Measurements from ENCODE around the gene NINJ1. TPM values are rescaled to one million over a fixed set of nuclear protein-coding genes. Genes with fewer than 3 reads are reported as not detected.
A peak's percentile ranks its signal among the peaks of the same experiment; 100 is the strongest.

The NINJ1 gene
- total and polyA plus RNA-seq, 2 of the 13 experiments (the other 11 are each of a cell fraction or from before 2014, with no cell fraction given) = 81.2 to 92.1 TPM

DNA sequence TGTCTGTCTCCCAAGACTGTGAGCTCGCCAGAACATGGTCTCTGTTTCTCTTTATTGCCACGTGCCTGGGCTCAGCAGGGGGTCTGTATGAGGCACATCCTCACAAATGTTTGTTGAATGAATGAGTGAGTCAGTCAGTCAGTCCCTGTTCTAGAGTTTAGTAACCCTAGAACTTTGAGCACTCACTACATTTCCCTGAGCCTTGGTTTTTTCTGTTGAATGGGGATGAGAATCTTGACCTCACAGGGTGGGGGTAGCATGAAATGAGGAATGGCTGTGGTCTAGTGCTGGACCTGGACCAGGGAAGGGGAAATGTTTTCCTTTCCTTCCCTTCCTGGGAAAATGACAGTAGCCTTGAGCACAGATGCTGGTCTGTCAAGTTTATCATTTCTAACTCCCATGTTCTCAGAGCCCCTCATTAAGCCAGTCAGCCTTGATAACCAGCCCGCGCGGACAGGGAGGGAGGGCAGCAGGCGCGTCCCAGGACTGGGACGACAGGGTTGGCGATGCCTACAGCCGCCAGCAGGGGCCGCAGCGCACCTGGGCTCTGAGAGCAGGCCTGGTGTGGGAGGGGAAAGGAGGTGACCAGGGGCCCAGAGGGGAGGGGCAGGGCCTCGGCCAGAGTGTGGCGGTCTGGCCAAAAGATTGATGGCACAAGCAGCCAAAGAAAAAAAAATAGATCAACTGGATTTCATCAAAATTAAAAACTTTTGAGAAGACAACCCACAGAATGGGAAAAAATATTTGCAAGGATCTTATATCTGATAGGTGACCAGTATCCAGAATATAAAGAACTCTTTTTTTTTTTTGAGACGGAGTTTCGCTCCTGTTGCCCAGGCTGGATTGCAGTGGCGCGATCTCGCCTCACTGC, 25.8 kb upstream of the NINJ1 start (continued):
- no peak for TF ChIP-seq RBM39 (IDR thresholded peaks at IDR 0.05; ENCODE audit: low read depth, low read length, poor library complexity, severe bottlenecking)
- TF ChIP-seq, protein P1, sequence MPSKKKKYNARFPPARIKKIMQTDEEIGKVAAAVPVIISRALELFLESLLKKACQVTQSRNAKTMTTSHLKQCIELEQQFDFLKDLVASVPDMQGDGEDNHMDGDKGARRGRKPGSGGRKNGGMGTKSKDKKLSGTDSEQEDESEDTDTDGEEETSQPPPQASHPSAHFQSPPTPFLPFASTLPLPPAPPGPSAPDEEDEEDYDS (CRISPR knock-in tag; IDR thresholded peaks at IDR 0.05) = 0 out of 2 replicates have a peak, but pooled peaks have one; percentile 19
- peak; percentile 100 for TF ChIP-seq STAG1 (CRISPR knock-in tag; IDR thresholded peaks at IDR 0.05)
- TF ChIP-seq, protein P2, sequence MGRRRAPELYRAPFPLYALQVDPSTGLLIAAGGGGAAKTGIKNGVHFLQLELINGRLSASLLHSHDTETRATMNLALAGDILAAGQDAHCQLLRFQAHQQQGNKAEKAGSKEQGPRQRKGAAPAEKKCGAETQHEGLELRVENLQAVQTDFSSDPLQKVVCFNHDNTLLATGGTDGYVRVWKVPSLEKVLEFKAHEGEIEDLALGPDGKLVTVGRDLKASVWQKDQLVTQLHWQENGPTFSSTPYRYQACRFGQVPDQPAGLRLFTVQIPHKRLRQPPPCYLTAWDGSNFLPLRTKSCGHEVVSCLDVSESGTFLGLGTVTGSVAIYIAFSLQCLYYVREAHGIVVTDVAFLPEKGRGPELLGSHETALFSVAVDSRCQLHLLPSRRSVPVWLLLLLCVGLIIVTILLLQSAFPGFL (CRISPR knock-in tag; IDR thresholded peaks at IDR 0.05) = no peak
- TF ChIP-seq ZNF546 (CRISPR knock-in tag; conservative IDR thresholded peaks at IDR 0.05) = no peak
- TF ChIP-seq ZNF629 (CRISPR knock-in tag; conservative IDR thresholded peaks at IDR 0.05) = no peak
- peak; percentile 64 for TF ChIP-seq SAP130 (CRISPR knock-in tag; IDR thresholded peaks at IDR 0.05; ENCODE audit: low read depth)
- peak; percentile 34; the same call in 1 of the 2 replicates for TF ChIP-seq NFKB2 (CRISPR knock-in tag; IDR thresholded peaks at IDR 0.05; ENCODE audit: borderline replicate concordance)
- TF ChIP-seq, protein P3, sequence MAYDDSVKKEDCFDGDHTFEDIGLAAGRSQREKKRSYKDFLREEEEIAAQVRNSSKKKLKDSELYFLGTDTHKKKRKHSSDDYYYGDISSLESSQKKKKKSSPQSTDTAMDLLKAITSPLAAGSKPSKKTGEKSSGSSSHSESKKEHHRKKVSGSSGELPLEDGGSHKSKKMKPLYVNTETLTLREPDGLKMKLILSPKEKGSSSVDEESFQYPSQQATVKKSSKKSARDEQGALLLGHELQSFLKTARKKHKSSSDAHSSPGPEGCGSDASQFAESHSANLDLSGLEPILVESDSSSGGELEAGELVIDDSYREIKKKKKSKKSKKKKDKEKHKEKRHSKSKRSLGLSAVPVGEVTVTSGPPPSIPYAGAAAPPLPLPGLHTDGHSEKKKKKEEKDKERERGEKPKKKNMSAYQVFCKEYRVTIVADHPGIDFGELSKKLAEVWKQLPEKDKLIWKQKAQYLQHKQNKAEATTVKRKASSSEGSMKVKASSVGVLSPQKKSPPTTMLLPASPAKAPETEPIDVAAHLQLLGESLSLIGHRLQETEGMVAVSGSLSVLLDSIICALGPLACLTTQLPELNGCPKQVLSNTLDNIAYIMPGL (CRISPR knock-in tag; IDR thresholded peaks at IDR 0.05; ENCODE audit: borderline replicate concordance in 1 of 2, low read depth in 1 of 2) = peak; percentile 62 to 88; a peak in 3 of 4 replicates
- TF ChIP-seq, protein P4, sequence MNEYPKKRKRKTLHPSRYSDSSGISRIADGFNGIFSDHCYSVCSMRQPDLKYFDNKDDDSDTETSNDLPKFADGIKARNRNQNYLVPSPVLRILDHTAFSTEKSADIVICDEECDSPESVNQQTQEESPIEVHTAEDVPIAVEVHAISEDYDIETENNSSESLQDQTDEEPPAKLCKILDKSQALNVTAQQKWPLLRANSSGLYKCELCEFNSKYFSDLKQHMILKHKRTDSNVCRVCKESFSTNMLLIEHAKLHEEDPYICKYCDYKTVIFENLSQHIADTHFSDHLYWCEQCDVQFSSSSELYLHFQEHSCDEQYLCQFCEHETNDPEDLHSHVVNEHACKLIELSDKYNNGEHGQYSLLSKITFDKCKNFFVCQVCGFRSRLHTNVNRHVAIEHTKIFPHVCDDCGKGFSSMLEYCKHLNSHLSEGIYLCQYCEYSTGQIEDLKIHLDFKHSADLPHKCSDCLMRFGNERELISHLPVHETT (CRISPR knock-in tag; conservative IDR thresholded peaks at IDR 0.05) = no peak
- 0 out of 2 replicates have a peak, but pooled peaks have one; percentile 49 for TF ChIP-seq ZNF335 (CRISPR knock-in tag; IDR thresholded peaks at IDR 0.05)
- TF ChIP-seq, protein P5, sequence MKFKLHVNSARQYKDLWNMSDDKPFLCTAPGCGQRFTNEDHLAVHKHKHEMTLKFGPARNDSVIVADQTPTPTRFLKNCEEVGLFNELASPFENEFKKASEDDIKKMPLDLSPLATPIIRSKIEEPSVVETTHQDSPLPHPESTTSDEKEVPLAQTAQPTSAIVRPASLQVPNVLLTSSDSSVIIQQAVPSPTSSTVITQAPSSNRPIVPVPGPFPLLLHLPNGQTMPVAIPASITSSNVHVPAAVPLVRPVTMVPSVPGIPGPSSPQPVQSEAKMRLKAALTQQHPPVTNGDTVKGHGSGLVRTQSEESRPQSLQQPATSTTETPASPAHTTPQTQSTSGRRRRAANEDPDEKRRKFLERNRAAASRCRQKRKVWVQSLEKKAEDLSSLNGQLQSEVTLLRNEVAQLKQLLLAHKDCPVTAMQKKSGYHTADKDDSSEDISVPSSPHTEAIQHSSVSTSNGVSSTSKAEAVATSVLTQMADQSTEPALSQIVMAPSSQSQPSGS (CRISPR knock-in tag; IDR thresholded peaks at IDR 0.05) = no peak
- no peak for TF ChIP-seq ZNF180 (CRISPR knock-in tag; IDR thresholded peaks at IDR 0.05; ENCODE audit: borderline replicate concordance, low read depth)
- TF ChIP-seq TSC22D2 (CRISPR knock-in tag; IDR thresholded peaks at IDR 0.05; ENCODE audit: borderline replicate concordance) = 0 out of 2 replicates have a peak, but pooled peaks have one; percentile 37
- 0 out of 2 replicates have a peak, but pooled peaks have one; percentile 55 for TF ChIP-seq SMYD3 (CRISPR knock-in tag; IDR thresholded peaks at IDR 0.05)
- no peak for TF ChIP-seq ZNF17 (CRISPR knock-in tag; IDR thresholded peaks at IDR 0.05)
- TF ChIP-seq, protein P6, sequence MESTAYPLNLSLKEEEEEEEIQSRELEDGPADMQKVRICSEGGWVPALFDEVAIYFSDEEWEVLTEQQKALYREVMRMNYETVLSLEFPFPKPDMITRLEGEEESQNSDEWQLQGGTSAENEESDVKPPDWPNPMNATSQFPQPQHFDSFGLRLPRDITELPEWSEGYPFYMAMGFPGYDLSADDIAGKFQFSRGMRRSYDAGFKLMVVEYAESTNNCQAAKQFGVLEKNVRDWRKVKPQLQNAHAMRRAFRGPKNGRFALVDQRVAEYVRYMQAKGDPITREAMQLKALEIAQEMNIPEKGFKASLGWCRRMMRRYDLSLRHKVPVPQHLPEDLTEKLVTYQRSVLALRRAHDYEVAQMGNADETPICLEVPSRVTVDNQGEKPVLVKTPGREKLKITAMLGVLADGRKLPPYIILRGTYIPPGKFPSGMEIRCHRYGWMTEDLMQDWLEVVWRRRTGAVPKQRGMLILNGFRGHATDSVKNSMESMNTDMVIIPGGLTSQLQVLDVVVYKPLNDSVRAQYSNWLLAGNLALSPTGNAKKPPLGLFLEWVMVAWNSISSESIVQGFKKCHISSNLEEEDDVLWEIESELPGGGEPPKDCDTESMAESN (CRISPR knock-in tag; conservative IDR thresholded peaks at IDR 0.05) = 0 out of 2 replicates have a peak, but pooled peaks have one; percentile 45
- TF ChIP-seq GABPB1 (CRISPR knock-in tag; IDR thresholded peaks at IDR 0.05) = peak; percentile 64; the same call in 1 of the 2 replicates
